Esophagus squamous epithelium (tissue), 5 donors: ENCODE data around the gene DUSP10. TPM values are rescaled to one million over a fixed set of nuclear protein-coding genes. Genes with fewer than 3 reads are reported as not detected.

ENCODE experiments used
- DNase-seq: peaks from one replicate; lab custom pipeline; 2025; lab: John Stamatoyannopoulos, UW
- H3K27ac ChIP-seq, 4 donors: fragments of 200-600 bp; sonication (generic); one replicate each; pipeline ENCODE4 v1.5.1; 2016 to 2019; ENCODE audit warnings: mild to moderate bottlenecking in 1 of 4
- H3K27me3 ChIP-seq, 4 donors: fragments of 200-600 bp; sonication (generic); 1 replicate in 3 of 4; 2 replicates in 1 of 4; pipeline versions ENCODE4 v1.5.1 to v1.6.0; 2017 to 2021; ENCODE audit warnings: antibody characterized with exemption in 1 of 4
- H3K36me3 ChIP-seq, 3 donors: fragments of 200-600 bp; sonication (generic); one replicate each; pipeline ENCODE4 v1.5.1; 2016 to 2019
- H3K4me1 ChIP-seq, 3 donors: fragments of 200-600 bp; sonication (generic); one replicate each; pipeline ENCODE4 v1.5.1; 2017 to 2019
- H3K4me3 ChIP-seq, 4 donors: fragments of 200-600 bp; sonication (generic); 1 replicate in 3 of 4; 2 replicates in 1 of 4; pipeline ENCODE4 v1.5.1; 2016 to 2019; ENCODE audit warnings: mild to moderate bottlenecking in 2 of 4, moderate library complexity in 1 of 4
- H3K9me3 ChIP-seq, 3 donors: fragments of 200-600 bp; sonication (generic); one replicate each; pipeline ENCODE4 v1.5.1; 2016 to 2019
- CTCF ChIP-seq, 6 experiments: fragments of 450-650 bp in 4 of 6; fragments of 200-600 bp in 2 of 6; sonication (generic) in 2 of 6; IDR thresholded peaks; one replicate each; pipeline ENCODE4 v1.5.1; 2016 to 2019; ENCODE audit warnings: antibody characterized with exemption in 6 of 6, mild to moderate bottlenecking in 4 of 6, moderate library complexity in 4 of 6
- POLR2A ChIP-seq, 4 donors: fragments of 450-650 bp; IDR thresholded peaks; one replicate each; pipeline ENCODE4 v1.6.1; 2017; ENCODE audit warnings: antibody characterized with exemption in 4 of 4, mild to moderate bottlenecking in 4 of 4, moderate library complexity in 3 of 4
- WGBS, 2 donors: methylation state at CpG; one replicate each; pipeline ENCODE4 v1.1.5; 2018; 5-methylcytosine and 5-hydroxymethylcytosine counted together
- intact Hi-C: fragments of 100-400 bp; cut with DNase I; formaldehyde crosslinking; loops from one replicate; pipeline ENCODE4 v1.15.0; 2022
- total RNA-seq, 4 donors: library from RNA; depleted of rRNA; stranded (reverse); fragments of >200 nt; gene quantifications; one replicate each; pipeline ENCODE4 v1.1.0, GENCODE V29; 2016
- donor health status: DM: yes; HTN: yes; CAD: no.

Gene DUSP10
- total RNA-seq, 4 donors from 2014 or later = 1.4 to 7.4 (median 4.9) TPM

GRCh38 chr1:221758455-221758854 is 16.6 kb upstream of the DUSP10 start:
- no peak for DNase-seq
- Histone ChIP-seq H3K27ac (no peak overlapping the region), H3K4me3 (no peak overlapping the region), H3K9me3 (no peaks in the 10 kb centered on the region), H3K27me3 (no peaks in the 10 kb centered on the region), H3K4me1 (peaks cover 0 to 16% (median 0%) of the 10 kb centered on the region in 3 donors), H3K36me3 (no peaks in the 10 kb centered on the region)
- intact Hi-C loops = no loop called here
- TF ChIP-seq POLR2A (IDR thresholded peaks at IDR 0.05) (no peak), CTCF (IDR thresholded peaks at IDR 0.05) (no peak)

DNA sequence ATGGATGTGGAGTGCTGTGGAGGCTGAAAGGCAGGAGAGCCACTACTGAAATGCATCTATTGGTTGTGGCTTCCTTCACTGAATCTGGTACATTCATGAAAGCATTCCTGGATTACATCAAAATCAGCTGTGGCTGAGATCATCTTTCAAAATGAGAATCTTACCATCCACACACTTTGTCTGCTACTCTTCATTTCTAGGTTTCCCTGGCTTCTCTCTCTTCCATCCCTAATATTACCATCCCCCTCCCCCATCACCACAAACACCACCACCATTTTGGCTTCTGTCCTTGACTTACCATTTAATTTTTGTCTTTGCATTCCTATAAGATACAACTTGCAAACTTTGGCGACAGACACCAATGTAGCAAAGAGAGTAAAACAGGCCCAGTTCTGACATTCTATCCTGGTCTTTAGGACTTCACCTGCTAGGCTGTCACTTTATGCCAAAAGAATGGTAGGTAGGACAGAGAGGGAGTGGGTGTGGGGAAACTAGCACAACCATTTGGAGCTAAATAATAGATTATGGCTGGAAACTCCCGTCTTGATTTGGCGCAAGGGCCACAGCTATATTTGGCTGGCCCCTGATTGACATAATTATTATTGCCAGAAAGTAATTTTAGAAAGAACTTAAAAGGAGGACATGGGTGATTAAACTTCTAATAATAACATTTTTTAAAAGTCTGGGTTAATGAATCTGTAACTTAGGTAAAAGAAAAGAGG is 15.1 kb upstream of the DUSP10 start:
- no peak overlapping the region for H3K4me3 ChIP-seq
- DNase-seq = no peak
- no peak overlapping the region for H3K27ac ChIP-seq
- 69 to 77% methylated on average over 3 of the region's 3 CpGs for WGBS, 2 donors
- peaks cover 0 to 16% (median 0%) of the 10 kb centered on the region in 3 donors for H3K4me1 ChIP-seq
- no peaks in the 10 kb centered on the region for H3K27me3 ChIP-seq
- intact Hi-C loops = no loop called here
- H3K9me3 ChIP-seq = no peaks in the 10 kb centered on the region
- TF ChIP-seq POLR2A (IDR thresholded peaks at IDR 0.05) (no peak), CTCF (IDR thresholded peaks at IDR 0.05) (no peak)
- no peaks in the 10 kb centered on the region for H3K36me3 ChIP-seq

DNA sequence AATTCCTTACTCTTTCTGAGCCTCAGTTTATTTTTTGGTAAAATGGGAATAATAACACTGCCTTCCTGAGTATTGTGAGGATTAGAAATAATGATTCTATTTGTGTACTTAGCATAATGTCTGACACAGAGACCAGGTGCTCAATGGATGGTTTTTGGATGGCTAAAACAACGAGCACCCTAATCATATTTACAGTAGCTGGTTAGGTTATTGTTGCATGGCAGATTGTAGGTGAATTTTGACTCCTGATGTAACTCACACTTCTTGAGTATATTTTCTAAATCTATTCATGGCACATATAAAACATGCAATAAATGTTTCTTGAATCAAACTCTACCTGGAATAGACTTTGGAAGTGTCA is 11.9 kb upstream of the DUSP10 start:
- intact Hi-C loops = no loop called here
- Histone ChIP-seq H3K4me3 (no peak overlapping the region), H3K4me1 (peaks cover 0 to 6% (median 0%) of the 10 kb centered on the region in 3 donors), H3K27me3 (no peaks in the 10 kb centered on the region), H3K36me3 (no peaks in the 10 kb centered on the region), H3K27ac (no peak overlapping the region), H3K9me3 (no peaks in the 10 kb centered on the region)
- DNase-seq = no peak
- WGBS, 2 donors = 68 to 81% methylated on average over 1 of the region's 1 CpG
- TF ChIP-seq CTCF (IDR thresholded peaks at IDR 0.05) (no peak), POLR2A (IDR thresholded peaks at IDR 0.05) (no peak)

- Histone ChIP-seq H3K27ac (no peak overlapping the region), H3K4me1 (peaks cover 0 to 6% (median 0%) of the 10 kb centered on the region in 3 donors), H3K9me3 (no peaks in the 10 kb centered on the region), H3K36me3 (no peaks in the 10 kb centered on the region), H3K27me3 (no peaks in the 10 kb centered on the region), H3K4me3 (no peak overlapping the region)
- no peak for DNase-seq
- TF ChIP-seq CTCF (IDR thresholded peaks at IDR 0.05) (no peak), POLR2A (IDR thresholded peaks at IDR 0.05) (no peak)
- intact Hi-C loops = no loop called here
- WGBS, 2 donors = 81 to 88% methylated on average over 4 of the region's 4 CpGs
Measured at GRCh38 chr1:221751226-221751887, 9.5 kb upstream of the DUSP10 start.

DNA sequence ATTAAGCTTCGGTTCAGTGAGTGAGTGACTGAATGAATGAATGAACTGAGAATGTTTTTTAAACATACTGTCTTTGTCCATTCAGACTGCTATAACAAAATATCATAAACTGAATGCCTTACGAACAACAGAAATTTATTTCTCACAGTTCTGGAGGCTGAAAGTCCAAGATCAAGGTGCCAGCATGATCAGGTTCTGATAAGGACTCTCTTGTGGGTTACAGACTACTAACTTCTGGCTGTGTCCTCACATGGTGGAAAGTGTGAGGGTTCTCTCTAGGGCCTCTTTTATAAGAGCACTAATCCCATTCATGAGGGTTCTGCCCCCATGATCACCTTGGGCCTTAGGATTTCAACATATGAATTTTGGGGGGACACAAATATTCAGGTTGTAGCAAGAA is 7.1 kb upstream of the DUSP10 start:
- TF ChIP-seq CTCF (IDR thresholded peaks at IDR 0.05) (no peak), POLR2A (IDR thresholded peaks at IDR 0.05) (no peak)
- no peak for DNase-seq
- peaks cover 0 to 7% (median 0%) of the 10 kb centered on the region in 3 donors for H3K4me1 ChIP-seq
- H3K9me3 ChIP-seq = no peaks in the 10 kb centered on the region
- 92 to 100% methylated on average over 2 of the region's 2 CpGs for WGBS, 2 donors
- intact Hi-C loops = no loop called here
- H3K27me3 ChIP-seq = no peaks in the 10 kb centered on the region
- H3K4me3 ChIP-seq = no peak overlapping the region
- H3K36me3 ChIP-seq = no peaks in the 10 kb centered on the region
- H3K27ac ChIP-seq = no peak overlapping the region
